GM18519 (cell line): ENCODE results near the gene TAS2R1.
"Not testable (repeated sequence)": the region's sequence is repeated elsewhere in the genome, so short reads cannot be mapped to it uniquely, and the experiment has no call there.

Experiments used
- ATAC-seq: cut with Tn5 transposase; IDR thresholded peaks from one replicate; pipeline ENCODE4 v1.9.1; 2021; ENCODE audit warnings: mild to moderate bottlenecking, moderate library complexity; ENCODE audit not compliant: unreplicated experiment, low FRiP score

Gene TAS2R1

GRCh38 chr5:9624196-9624947 is 5.8 kb downstream of the TAS2R1 start:
- no peak for ATAC-seq

GRCh38 chr5:9623661-9624060 is 6.5 kb downstream of the TAS2R1 start:
- ATAC-seq, result no peak

GRCh38 chr5:9622971-9623421 is 7.2 kb downstream of the TAS2R1 start:
- no peak for ATAC-seq

- ATAC-seq, result no peak
These were observed 8.7 kb downstream of the TAS2R1 start for GRCh38 chr5:9621379-9621903.

- ATAC-seq, result no peak
These were observed 10.6 kb downstream of the TAS2R1 start for GRCh38 chr5:9619331-9620092.

- no peak for ATAC-seq
These were observed 12.2 kb downstream of the TAS2R1 start for GRCh38 chr5:9617739-9618504.

GRCh38 chr5:9617221-9617620 is 12.9 kb downstream of the TAS2R1 start:
- no peak for ATAC-seq

GRCh38 chr5:9615331-9615730 is 14.8 kb downstream of the TAS2R1 start:
- no peak for ATAC-seq

- no peak for ATAC-seq
These were observed 16.8 kb downstream of the TAS2R1 start for GRCh38 chr5:9613360-9613759.

GRCh38 chr5:9610969-9611368 is 19.2 kb downstream of the TAS2R1 start:
- ATAC-seq, result no peak

- no peak for ATAC-seq
These were observed 19.8 kb downstream of the TAS2R1 start for GRCh38 chr5:9610364-9610763.

- ATAC-seq, result no peak
These were observed 22.1 kb downstream of the TAS2R1 start for GRCh38 chr5:9608093-9608492.

- no peak for ATAC-seq
These were observed 24.9 kb downstream of the TAS2R1 start for GRCh38 chr5:9605041-9605838.

GRCh38 chr5:9604416-9604815 is 25.7 kb downstream of the TAS2R1 start:
- ATAC-seq, result no peak

- no peak for ATAC-seq
These were observed 29.0 kb downstream of the TAS2R1 start for GRCh38 chr5:9601055-9601739.

GRCh38 chr5:9599391-9599790 is 30.8 kb downstream of the TAS2R1 start:
- ATAC-seq, result no peak

GRCh38 chr5:9598329-9598728 is 31.8 kb downstream of the TAS2R1 start:
- not testable (repeated sequence) for ATAC-seq

- ATAC-seq, result not testable (repeated sequence)
These were observed 32.8 kb downstream of the TAS2R1 start for GRCh38 chr5:9597322-9597721.

- no peak for ATAC-seq
These were observed 33.3 kb downstream of the TAS2R1 start for GRCh38 chr5:9596824-9597223.
